Right lobe of liver (tissue), 6 donors: ENCODE results near the gene RASGRF2. TPM values are rescaled to one million over a fixed set of nuclear protein-coding genes. Genes with fewer than 3 reads are reported as not detected.

Experiments
- ATAC-seq, 4 donors: fragments of 200-7000 bp; cut with Tn5 transposase; one replicate each; pipeline ENCODE4 v1.9.1; 2020; ENCODE audit warnings: mild to moderate bottlenecking in 4 of 4, moderate library complexity in 4 of 4
- DNase-seq, 3 donors: peaks; one replicate each; pipeline ENCODE4 v3.0.0-alpha.2; 2020
- H3K27ac ChIP-seq, 3 donors: fragments of 200-600 bp; one replicate each; pipeline ENCODE4 v1.8.0; 2022
- H3K27me3 ChIP-seq, 2 donors: fragments of 200-600 bp; one replicate each; pipeline ENCODE4 v1.8.0; 2022
- H3K36me3 ChIP-seq, 4 donors: fragments of 200-600 bp; sonication (generic) in 1 of 4; one replicate each; pipeline versions ENCODE4 v1.5.1 to v1.8.0; 2017 to 2022; ENCODE audit warnings: control low read depth in 1 of 4
- H3K4me1 ChIP-seq, 4 donors: fragments of 200-600 bp; sonication (generic) in 1 of 4; one replicate each; pipeline versions ENCODE4 v1.5.1 to v1.8.0; 2017 to 2022; ENCODE audit warnings: control low read depth in 1 of 4
- H3K4me3 ChIP-seq, 3 donors: fragments of 200-600 bp; one replicate each; pipeline ENCODE4 v1.8.0; 2022
- H3K9me3 ChIP-seq, 4 donors: fragments of 200-600 bp; sonication (generic) in 1 of 4; one replicate each; pipeline versions ENCODE4 v1.5.1 to v1.8.0; 2017 to 2022; ENCODE audit warnings: control low read depth in 1 of 4
- POLR2A ChIP-seq: fragments of 450-650 bp; IDR thresholded peaks from one replicate; pipeline ENCODE4 v1.6.1; 2017; ENCODE audit warnings: antibody characterized with exemption, mild to moderate bottlenecking
- WGBS: methylation state at CpG from one replicate; pipeline ENCODE4 v1.1.6; 2018; ENCODE audit warnings: low coverage, low lambda C conversion rate; ENCODE audit not compliant: insufficient coverage; ENCODE audit errors: missing lambda C conversion rate; 5-methylcytosine and 5-hydroxymethylcytosine counted together
- intact Hi-C, 2 donors: fragments of 100-400 bp; cut with DNase I; formaldehyde crosslinking; loops; one replicate each; pipeline versions ENCODE4 v1.11.2 to v1.14.1; 2022
- total RNA-seq, 6 experiments: library from RNA; depleted of rRNA in 2 of 6; stranded (reverse); fragments of >200 nt in 2 of 6; fragmentation: NEBNext Ultra II Directional in 3 of 6; extraction: Animal tissue kit (Norgen Biotek cat#: 25700) in 3 of 6; gene quantifications; one replicate each; pipeline versions ENCODE4 v1.1.0 to v1.2.4, GENCODE V29; 2016 to 2023
- TF ChIP-seq, protein P1 (sequence below), 4 donors: fragments of 200-600 bp in 3 of 4; fragments of 450-650 bp in 1 of 4; IDR thresholded peaks; one replicate each; pipeline versions ENCODE4 v1.5.1 to v1.8.0; 2016 to 2022; ENCODE audit warnings: antibody characterized with exemption in 4 of 4, mild to moderate bottlenecking in 2 of 4
- donor health status: DM: no; HTN: yes; CAD: no.
- donor health status: DM: no; HTN: no; CAD: no.
- donor health status: DM: no; HTN: no; CAD: no.
- donor health status: DM: no; HTN: yes; CAD: no.
- donor health status: DM: no; HTN: yes; CAD: no.

RASGRF2 gene
- total RNA-seq, 6 experiments from 2014 or later = 0.20 to 0.61 (median 0.36) TPM

DNA sequence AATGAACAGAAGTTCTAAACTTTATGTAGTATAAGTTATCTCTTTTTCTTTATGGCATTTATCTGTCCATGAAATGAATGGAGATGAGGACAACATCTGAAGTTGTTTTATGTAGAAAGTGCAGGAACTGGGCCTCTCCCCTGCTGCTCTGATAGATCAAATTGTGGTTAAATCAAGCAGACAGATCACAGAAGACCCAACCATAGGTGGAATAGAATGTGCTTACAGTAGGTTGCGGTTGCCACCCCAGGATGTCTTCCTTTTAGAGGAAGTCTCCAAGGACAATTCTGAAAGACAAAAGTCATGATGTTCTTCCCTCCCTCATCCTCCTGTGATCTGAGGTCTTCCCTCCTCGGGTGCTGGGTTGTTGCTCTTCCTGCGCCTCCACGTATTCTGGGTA, 12.9 kb downstream of the RASGRF2 start:
- no peak overlapping the region for H3K27ac ChIP-seq
- no peaks in the 10 kb centered on the region for H3K9me3 ChIP-seq
- DNase-seq (no peak), ATAC-seq (no peak)
- intact Hi-C loops = no loop called here
- no peaks in the 10 kb centered on the region for H3K36me3 ChIP-seq
- WGBS = 70% methylated on average over 2 of the region's 4 CpGs
- TF ChIP-seq, protein P1, sequence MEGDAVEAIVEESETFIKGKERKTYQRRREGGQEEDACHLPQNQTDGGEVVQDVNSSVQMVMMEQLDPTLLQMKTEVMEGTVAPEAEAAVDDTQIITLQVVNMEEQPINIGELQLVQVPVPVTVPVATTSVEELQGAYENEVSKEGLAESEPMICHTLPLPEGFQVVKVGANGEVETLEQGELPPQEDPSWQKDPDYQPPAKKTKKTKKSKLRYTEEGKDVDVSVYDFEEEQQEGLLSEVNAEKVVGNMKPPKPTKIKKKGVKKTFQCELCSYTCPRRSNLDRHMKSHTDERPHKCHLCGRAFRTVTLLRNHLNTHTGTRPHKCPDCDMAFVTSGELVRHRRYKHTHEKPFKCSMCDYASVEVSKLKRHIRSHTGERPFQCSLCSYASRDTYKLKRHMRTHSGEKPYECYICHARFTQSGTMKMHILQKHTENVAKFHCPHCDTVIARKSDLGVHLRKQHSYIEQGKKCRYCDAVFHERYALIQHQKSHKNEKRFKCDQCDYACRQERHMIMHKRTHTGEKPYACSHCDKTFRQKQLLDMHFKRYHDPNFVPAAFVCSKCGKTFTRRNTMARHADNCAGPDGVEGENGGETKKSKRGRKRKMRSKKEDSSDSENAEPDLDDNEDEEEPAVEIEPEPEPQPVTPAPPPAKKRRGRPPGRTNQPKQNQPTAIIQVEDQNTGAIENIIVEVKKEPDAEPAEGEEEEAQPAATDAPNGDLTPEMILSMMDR (IDR thresholded peaks at IDR 0.05) = no peak
- no peak for TF ChIP-seq POLR2A
- no peaks in the 10 kb centered on the region for H3K27me3 ChIP-seq
- H3K4me3 ChIP-seq = no peak overlapping the region
- no peaks in the 10 kb centered on the region for H3K4me1 ChIP-seq

DNA sequence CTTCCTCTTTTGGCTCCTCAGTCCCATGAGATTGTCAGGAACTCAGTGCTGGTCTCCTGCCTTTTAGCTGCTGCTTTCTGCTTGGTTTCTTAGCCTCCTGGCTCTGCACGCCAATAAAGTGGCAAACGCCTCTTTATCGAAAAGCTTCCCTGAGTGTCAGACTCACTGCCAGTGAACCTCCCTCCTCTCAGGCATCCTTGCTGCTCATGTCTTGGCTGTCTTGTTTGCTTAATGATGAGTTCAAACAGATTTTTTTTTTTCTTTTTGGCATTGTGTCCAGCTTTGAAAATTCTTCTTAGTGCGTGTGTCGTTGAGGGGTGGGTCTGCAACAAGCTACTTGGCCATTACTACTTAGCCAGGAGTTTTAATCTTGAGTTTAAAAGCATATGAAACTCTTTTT, 14.9 kb downstream of the RASGRF2 start:
- Histone ChIP-seq H3K27me3 (no peaks in the 10 kb centered on the region), H3K9me3 (no peaks in the 10 kb centered on the region), H3K27ac (no peak overlapping the region), H3K36me3 (no peaks in the 10 kb centered on the region), H3K4me3 (no peak overlapping the region), H3K4me1 (no peaks in the 10 kb centered on the region)
- WGBS = 56% methylated on average over 5 of the region's 5 CpGs
- intact Hi-C loops = no loop called here
- DNase-seq (no peak), ATAC-seq (no peak)
- TF ChIP-seq, protein P1 (IDR thresholded peaks at IDR 0.05) = no peak
- no peak for TF ChIP-seq POLR2A

DNA sequence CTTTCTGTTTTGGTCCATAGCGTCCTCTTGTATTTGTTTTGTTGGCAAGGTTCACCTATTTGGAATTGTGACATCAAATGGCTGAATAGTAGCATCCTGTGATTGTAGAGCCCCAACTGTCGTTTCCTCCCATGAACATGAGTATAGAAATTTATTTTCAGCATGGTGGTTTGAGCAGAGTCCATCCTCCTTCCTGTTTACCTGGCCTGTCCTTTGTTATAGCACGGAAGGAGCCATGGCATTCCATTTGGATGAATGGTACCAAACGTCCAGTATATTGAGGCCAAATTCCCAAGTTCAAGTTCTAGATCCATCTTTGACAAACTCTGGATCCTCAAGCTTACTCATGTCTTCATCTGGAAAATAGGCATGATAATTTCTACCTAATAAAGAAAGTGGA, 16.8 kb downstream of the RASGRF2 start:
- intact Hi-C loops = no loop called here
- TF ChIP-seq, protein P1 (IDR thresholded peaks at IDR 0.05) = no peak
- TF ChIP-seq POLR2A = no peak
- Histone ChIP-seq H3K36me3 (no peaks in the 10 kb centered on the region), H3K4me1 (no peaks in the 10 kb centered on the region), H3K4me3 (no peak overlapping the region), H3K9me3 (no peaks in the 10 kb centered on the region), H3K27me3 (no peaks in the 10 kb centered on the region), H3K27ac (no peak overlapping the region)
- DNase-seq = no peak
- 67% methylated on average over 4 of the region's 4 CpGs for WGBS
- ATAC-seq = no peak

DNA sequence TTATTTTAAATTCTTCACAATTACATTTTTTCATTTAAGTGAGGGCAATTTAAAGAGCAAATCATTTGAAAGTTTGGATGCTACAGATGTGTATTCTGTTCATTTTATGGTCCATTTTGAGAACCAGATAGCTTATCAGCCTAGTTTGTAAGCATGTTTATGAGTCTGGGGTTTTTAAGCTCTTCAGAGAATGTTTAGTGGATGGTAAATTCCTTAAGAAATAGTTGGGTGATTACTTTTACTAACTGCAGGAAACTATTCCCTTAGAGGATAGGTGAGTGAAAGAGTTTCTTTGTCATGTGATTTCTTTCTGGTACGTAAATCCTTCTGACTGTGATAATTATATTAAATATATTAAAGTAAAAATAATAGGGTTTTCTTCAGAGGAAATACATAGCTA, 17.6 kb downstream of the RASGRF2 start:
- H3K4me3 ChIP-seq = no peak overlapping the region
- WGBS = 83% methylated on average over 1 of the region's 1 CpG
- no peaks in the 10 kb centered on the region for H3K27me3 ChIP-seq
- no peaks in the 10 kb centered on the region for H3K36me3 ChIP-seq
- intact Hi-C loops = no loop called here
- H3K9me3 ChIP-seq = no peaks in the 10 kb centered on the region
- no peak for TF ChIP-seq POLR2A
- TF ChIP-seq, protein P1 (IDR thresholded peaks at IDR 0.05) = no peak
- no peak for DNase-seq
- no peak for ATAC-seq
- H3K27ac ChIP-seq = no peak overlapping the region
- no peaks in the 10 kb centered on the region for H3K4me1 ChIP-seq

DNA sequence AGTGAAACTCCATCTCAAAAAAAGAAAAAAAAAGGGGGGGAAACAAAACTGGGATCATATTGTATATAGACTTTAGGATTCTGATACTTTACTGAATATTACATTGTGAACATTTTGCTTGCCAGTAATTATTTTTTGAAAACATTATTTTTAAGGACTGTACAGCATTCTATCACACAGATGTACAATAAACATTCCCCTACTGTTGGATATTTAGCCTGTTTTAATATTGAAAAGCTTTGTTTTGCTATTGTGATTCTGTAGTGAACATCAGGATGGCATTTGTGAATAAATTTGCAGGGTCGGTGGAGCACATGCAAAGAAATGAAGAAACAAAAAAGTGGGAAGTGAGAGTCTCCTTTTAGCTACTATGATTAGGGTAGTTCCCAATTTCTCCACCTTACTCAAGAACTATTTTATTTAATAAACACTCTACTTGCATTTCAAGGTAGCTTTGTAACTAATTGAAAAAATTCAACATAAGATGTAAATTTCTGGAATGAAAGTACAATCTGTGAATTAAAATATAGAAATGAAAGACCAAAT, 18.7 kb downstream of the RASGRF2 start:
- intact Hi-C loops = no loop called here
- H3K4me1 ChIP-seq = no peaks in the 10 kb centered on the region

More for the DNA sequence above, 18.7 kb downstream of the RASGRF2 start:
- no peaks in the 10 kb centered on the region for H3K9me3 ChIP-seq
- 75% methylated on average over 1 of the region's 1 CpG for WGBS
- no peaks in the 10 kb centered on the region for H3K27me3 ChIP-seq
- H3K4me3 ChIP-seq = no peak overlapping the region
- H3K36me3 ChIP-seq = no peaks in the 10 kb centered on the region
- DNase-seq (no peak), ATAC-seq (no peak)
- TF ChIP-seq POLR2A = no peak
- TF ChIP-seq, protein P1 (IDR thresholded peaks at IDR 0.05) = no peak
- no peak overlapping the region for H3K27ac ChIP-seq
